Left cardiac atrium (tissue), 4 donors: ENCODE results near the gene NDFIP1. TPM values are rescaled to one million over a fixed set of nuclear protein-coding genes. Genes with fewer than 3 reads are reported as not detected.

Experiments
- ATAC-seq, 2 donors: fragments of 200-7000 bp; cut with Tn5 transposase; one replicate each; pipeline ENCODE4 v1.9.1; 2020; ENCODE audit warnings: mild to moderate bottlenecking in 2 of 2, moderate library complexity in 2 of 2
- DNase-seq: peaks from one replicate; pipeline ENCODE4 v3.0.0-alpha.2; 2020
- intact Hi-C, 2 donors: fragments of 100-400 bp; cut with DNase I; formaldehyde crosslinking; loops; one replicate each; pipeline versions ENCODE4 v1.14.1 to v1.15.1; 2022 to 2023
- total RNA-seq, 2 donors: library from RNA; stranded (reverse); fragmentation: NEBNext Ultra II Directional; extraction: Animal tissue kit (Norgen Biotek cat#: 25700); gene quantifications; one replicate each; pipeline ENCODE4 v1.2.1, GENCODE V29; 2021
- donor health status: DM: no; HTN: yes; CAD: no.
- donor health status: DM: no; HTN: yes; CAD: no; lungs with severe emphysema.
- donor health status: DM: yes; HTN: yes; CAD: no.
- donor health status: Dilated cardiomyopathy.

NDFIP1 gene
- total RNA-seq, 2 donors from 2014 or later: 54.9 to 63.6 TPM

DNA sequence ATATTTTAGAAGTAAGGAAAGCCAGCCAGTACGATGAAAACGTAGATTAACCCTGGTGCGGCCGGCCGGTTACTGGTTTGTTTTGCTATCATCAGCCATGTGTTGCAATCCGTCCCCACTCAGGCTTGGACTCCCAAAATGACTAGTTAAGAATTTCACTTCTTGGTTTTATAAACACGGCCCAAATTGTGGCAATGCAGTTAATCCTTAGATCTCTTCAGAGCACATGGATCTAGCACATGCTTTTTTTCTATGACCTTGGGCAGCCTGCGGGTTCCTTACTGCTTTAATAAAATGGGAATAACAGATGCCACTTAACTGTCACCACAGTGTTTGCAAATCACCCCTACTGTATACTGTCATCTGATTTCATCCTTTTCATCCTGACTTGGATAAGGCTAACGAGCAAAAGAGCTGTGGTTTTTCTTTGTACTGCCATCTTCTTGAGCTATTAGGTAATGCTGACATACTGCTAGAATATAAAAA lies 1.5 kb downstream of the NDFIP1 start:
- no peak for DNase-seq
- no peak for ATAC-seq
- intact Hi-C loops: no loop called here

DNA sequence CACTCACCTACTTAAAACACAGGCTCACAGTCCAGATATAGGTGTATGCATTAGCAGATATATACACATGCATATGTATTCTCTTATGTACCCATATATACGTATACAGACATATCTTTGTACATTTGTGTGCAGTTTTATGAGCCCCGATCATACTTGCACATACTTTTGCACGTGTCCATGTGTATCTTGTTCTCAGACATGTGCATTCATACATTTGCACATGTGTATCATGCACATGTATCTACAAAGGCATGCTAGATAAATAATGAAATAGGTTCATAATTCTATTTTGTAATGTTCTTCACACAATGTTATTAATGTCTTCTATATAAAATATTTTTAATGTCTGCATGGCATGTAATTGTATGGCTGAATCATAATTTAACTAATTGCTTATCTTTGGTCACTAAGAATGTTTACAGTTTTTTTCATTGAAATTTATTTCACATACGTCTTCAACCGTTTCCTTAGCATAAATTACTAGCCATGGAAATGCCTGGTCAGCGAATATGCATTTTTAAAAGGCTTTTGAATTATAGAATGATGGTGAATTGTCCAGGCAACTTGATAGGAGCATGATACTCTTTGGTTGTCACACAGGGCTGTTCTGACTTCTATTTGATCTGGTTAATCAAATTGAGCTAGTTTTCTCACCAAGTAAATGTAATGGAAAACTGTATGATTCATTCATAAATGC lies 2.6 kb downstream of the NDFIP1 start:
- ATAC-seq (no peak), DNase-seq (no peak)
- intact Hi-C loops: no loop called here

GRCh38 chr5:142114687-142115086 lies 6.1 kb downstream of the NDFIP1 start:
- ATAC-seq: no peak
- no peak for DNase-seq
- intact Hi-C loops: no loop called here

DNA sequence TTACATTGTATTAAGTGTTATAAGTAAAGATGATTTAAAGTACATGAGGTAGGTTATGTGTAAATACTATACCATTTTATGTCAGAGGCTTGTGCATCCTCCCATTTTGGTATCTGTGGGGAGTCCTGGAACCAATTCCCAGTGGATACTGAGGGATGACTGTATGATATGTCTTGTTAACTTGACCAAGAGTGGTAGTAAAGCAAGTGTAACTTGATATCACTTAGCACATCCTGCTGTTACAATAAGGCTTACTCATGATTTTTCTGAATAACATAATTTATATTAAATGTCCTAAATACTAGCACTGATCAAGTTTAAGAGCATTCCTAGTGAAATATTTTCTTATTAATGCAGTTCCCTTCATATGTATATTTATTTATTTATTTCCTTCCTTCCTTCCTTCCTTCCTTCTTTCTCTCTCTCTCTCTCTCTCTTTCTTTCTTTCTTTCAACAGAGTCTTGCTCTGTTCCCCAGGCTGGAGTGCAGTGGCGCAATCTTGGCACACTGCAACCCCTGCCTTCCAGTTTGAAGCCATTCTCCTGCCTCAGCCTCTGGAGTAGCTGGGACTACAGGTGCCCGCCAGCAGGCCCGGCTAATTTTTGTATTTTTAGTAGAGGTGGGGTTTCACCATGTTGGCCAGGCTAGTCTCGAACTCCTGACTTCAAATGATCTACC lies 7.5 kb downstream of the NDFIP1 start:
- ATAC-seq: peak in 1 of 2 donors; percentile 55
- no peak for DNase-seq
- intact Hi-C loops: no loop called here

- intact Hi-C loops: no loop called here
- ATAC-seq: peak; percentile 38 to 55
- DNase-seq: no peak
Observed at GRCh38 chr5:142117579-142118151, 9.1 kb downstream of the NDFIP1 start.

DNA sequence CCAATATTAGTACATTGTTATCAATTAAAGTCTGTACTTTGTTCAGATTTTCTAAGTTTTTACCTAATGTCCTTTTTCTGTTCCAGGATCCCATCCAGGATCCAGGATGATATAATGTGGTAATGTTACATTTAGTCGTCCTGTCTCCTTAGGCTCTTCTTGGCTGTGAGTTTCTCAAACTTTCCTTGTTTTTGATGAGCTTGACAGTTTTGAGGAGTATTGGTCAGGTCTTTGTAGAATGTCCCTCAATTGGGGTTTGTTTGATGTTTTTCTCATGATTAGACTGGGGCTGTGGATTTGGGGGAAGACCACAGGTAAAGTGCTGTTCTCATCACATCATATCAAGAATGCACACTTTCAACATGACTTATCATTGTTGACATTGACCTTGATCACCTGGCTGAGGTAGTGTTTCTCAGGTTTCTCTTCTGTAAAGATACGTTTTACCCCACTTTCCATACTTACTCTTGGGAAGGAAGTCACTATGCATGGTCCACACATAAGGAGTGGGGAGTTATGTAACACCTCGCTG lies 9.6 kb downstream of the NDFIP1 start:
- ATAC-seq (no peak), DNase-seq (no peak)
- intact Hi-C loops: no loop called here

DNA sequence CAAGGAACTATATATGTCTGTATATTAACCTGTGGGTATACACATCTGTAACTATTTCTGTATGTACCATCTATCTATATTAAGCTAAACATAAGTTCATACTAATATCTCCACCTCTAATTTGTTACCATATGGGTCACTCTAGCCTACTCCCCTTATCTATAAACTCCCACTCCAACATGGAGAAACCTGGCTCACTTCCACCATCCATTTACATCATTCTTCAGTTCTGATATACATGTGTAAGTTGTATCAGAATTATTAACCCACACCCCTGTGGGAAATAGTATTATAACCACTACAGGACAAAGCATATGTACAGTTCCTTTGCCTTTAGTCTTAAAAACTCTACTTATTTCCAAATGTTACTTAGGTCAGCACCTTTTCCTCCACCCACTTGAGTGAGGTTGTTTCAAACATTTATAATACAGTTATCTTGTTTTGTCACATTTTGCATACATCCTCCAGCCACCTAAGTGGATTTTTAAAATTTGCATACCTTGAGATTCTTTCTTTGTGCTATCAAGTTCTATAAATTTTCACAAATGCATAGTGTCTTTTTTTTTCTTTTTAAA lies 10.6 kb downstream of the NDFIP1 start:
- DNase-seq (no peak), ATAC-seq (no peak)
- intact Hi-C loops: no loop called here

- no peak for ATAC-seq
- intact Hi-C loops: no loop called here
- DNase-seq: no peak
Observed at GRCh38 chr5:142120247-142120935, 11.8 kb downstream of the NDFIP1 start.

GRCh38 chr5:142122121-142122520 lies 13.5 kb downstream of the NDFIP1 start:
- DNase-seq (no peak), ATAC-seq (no peak)
- intact Hi-C loops: no loop called here

GRCh38 chr5:142125378-142125777 lies 16.8 kb downstream of the NDFIP1 start:
- DNase-seq: no peak
- intact Hi-C loops: no loop called here
- no peak for ATAC-seq

- intact Hi-C loops: no loop called here
- ATAC-seq (no peak), DNase-seq (no peak)
Observed at GRCh38 chr5:142125963-142126362, 17.4 kb downstream of the NDFIP1 start.

DNA sequence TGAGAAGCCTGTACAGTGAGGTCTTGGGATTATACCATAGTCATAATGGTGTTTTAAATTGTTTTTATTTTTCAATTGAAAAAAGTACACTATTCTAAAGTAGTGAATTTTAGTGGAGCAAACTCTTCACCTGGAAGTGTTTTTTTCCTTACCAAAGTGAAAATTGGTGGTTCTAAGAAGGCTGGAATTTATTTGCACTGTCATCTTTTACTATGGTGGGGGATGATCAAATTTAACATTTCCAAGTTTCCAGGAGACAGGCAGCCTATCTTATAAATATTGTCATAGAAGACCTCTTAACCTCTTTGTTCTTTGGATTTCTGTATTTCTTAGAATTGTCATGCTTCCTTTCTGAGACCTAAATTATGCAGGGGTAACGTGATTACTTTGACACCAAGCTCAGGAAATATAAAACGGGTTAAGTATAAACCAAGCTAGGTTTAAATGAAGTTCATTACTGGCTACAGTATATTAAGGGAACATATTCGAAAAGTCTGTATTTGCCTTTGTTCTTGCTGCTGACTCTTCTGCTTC lies 20.2 kb downstream of the NDFIP1 start:
- ATAC-seq: no peak
- intact Hi-C loops: no loop called here
- no peak for DNase-seq

DNA sequence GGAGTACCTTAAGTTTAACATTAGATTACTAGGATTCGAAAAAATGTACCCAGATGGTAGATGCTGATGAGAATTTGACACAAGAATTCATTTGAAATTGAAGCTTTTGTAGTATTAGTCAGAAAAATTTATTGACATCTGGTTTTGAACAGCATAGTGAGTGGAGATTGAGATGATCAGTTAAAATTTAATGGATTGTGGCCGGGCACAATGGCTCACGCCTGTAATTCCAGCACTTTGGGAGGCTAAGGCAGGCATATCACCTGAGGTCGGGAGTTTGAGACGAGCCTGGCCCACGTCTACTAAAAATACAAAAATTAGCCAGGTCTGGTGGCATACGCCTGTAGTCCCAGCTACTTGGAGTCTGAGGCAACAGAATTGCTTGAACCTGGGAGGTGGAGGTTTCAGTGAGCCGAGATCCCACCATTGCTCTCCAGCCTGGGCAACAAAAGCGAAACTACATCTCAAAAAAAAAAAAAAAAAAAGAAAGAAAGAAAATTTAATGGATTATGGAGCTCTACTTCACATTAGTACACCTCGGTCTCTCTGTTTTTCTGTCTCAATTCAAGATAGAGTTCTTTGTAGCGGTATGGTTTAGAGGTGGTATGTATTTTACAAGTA lies 21.0 kb downstream of the NDFIP1 start:
- DNase-seq (no peak), ATAC-seq (no peak)
- intact Hi-C loops: no loop called here

- ATAC-seq (no peak), DNase-seq (no peak)
- intact Hi-C loops: no loop called here
Observed at GRCh38 chr5:142131394-142131793, 22.8 kb downstream of the NDFIP1 start.

DNA sequence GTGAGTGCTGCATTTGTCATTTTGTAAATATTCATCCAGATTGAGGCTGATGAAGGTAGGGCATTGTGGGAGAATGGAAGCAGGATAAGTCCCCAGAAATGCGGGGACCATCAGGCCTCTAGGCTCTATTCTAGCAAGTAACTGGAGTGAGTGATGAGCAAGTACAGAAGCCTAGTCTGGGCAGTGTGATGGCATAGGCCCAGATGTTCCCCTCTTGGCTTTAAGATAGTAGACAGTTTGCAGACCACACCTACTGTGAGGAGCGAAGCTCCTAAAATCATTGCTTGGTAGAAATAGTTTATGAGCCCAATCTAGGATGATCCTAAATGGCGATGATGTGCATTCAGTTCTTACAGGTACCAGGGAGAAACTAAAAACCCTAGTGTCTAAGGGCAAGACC lies 24.3 kb downstream of the NDFIP1 start:
- intact Hi-C loops: no loop called here
- no peak for DNase-seq
- ATAC-seq: no peak

GRCh38 chr5:142133330-142134206 lies 25.0 kb downstream of the NDFIP1 start:
- no peak for ATAC-seq
- no peak for DNase-seq
- intact Hi-C loops: no loop called here

- DNase-seq (no peak), ATAC-seq (no peak)
- intact Hi-C loops: loop anchor here in 1 of 2 donors (5.0 kb wide), 1 partner anchor 122 kb away; the partner anchor contains the start of gene GNPDA1
Observed at GRCh38 chr5:142134331-142135010, 25.9 kb downstream of the NDFIP1 start.
